Osteocyte (in vitro differentiated cells): ENCODE data around the gene CCDC102A. TPM values are rescaled to one million over a fixed set of nuclear protein-coding genes. Genes with fewer than 3 reads are reported as not detected.

Experiments used
- DNase-seq: peaks from one replicate; pipeline ENCODE4 v3.0.0; 2021; ENCODE audit warnings: mixed read lengths; ENCODE audit not compliant: unreplicated experiment; ENCODE audit errors: extremely low spot score
- H3K27ac Mint-ChIP-seq: one replicate; pipeline ENCODE4 v1.8.0; 2021; ENCODE audit warnings: mild to moderate bottlenecking, mixed read lengths; ENCODE audit not compliant: unreplicated experiment
- H3K27me3 Mint-ChIP-seq: one replicate; pipeline ENCODE4 v1.8.0; 2021; ENCODE audit warnings: mixed read lengths; ENCODE audit not compliant: unreplicated experiment
- H3K36me3 Mint-ChIP-seq: one replicate; pipeline ENCODE4 v1.8.0; 2021; ENCODE audit warnings: mixed read lengths; ENCODE audit not compliant: unreplicated experiment
- H3K4me1 Mint-ChIP-seq: one replicate; pipeline ENCODE4 v1.8.0; 2021; ENCODE audit warnings: mixed read lengths; ENCODE audit not compliant: unreplicated experiment
- H3K4me3 Mint-ChIP-seq: one replicate; pipeline ENCODE4 v1.8.0; 2021; ENCODE audit warnings: mild to moderate bottlenecking, moderate library complexity, mixed read lengths; ENCODE audit not compliant: unreplicated experiment
- H3K9me3 Mint-ChIP-seq: one replicate; pipeline ENCODE4 v1.8.0; 2021; ENCODE audit warnings: mixed read lengths; ENCODE audit not compliant: unreplicated experiment
- CTCF ChIP-seq: fragments of 200-600 bp; sonication (generic); IDR thresholded peaks from 2 replicates; pipeline ENCODE4 v1.5.0; 2021; ENCODE audit warnings: antibody characterized with exemption, mild to moderate bottlenecking, moderate library complexity
- total RNA-seq: library from RNA; stranded (reverse); gene quantifications from 2 replicates; pipeline ENCODE4 v1.2.1, GENCODE V29; 2021

Gene CCDC102A
- total RNA-seq, 1 donor from 2014 or later: 17.2 TPM

GRCh38 chr16:57577691-57578224, 41.4 kb upstream of the CCDC102A start:
- DNase-seq: peak; percentile 81
- H3K4me1 Mint-ChIP-seq: peaks cover 6% of the 10 kb centered on the region
- no peak overlapping the region for H3K4me3 Mint-ChIP-seq
- H3K36me3 Mint-ChIP-seq: no peaks in the 10 kb centered on the region
- no peak overlapping the region for H3K27ac Mint-ChIP-seq
- peaks cover 17% of the 10 kb centered on the region for H3K27me3 Mint-ChIP-seq
- TF ChIP-seq CTCF: no peak
- H3K9me3 Mint-ChIP-seq: no peaks in the 10 kb centered on the region

- Mint-ChIP-seq H3K9me3 (no peaks in the 10 kb centered on the region), H3K36me3 (no peaks in the 10 kb centered on the region), H3K27ac (no peak overlapping the region), H3K4me1 (peaks cover 6% of the 10 kb centered on the region), H3K27me3 (peaks cover 16% of the 10 kb centered on the region), H3K4me3 (no peak overlapping the region)
- peak; percentile 78 for DNase-seq
- TF ChIP-seq CTCF: no peak
Observed at GRCh38 chr16:57577214-57577613, 40.8 kb upstream of the CCDC102A start.

GRCh38 chr16:57576429-57576870, 40.1 kb upstream of the CCDC102A start:
- Mint-ChIP-seq H3K4me3 (no peak overlapping the region), H3K27ac (no peak overlapping the region), H3K36me3 (no peaks in the 10 kb centered on the region), H3K4me1 (peaks cover 3% of the 10 kb centered on the region), H3K27me3 (peaks cover 13% of the 10 kb centered on the region), H3K9me3 (no peaks in the 10 kb centered on the region)
- peak; percentile 97 for TF ChIP-seq CTCF
- peak; percentile 89 for DNase-seq

GRCh38 chr16:57575468-57576277, 39.3 kb upstream of the CCDC102A start:
- H3K4me3 Mint-ChIP-seq: no peak overlapping the region
- H3K9me3 Mint-ChIP-seq: no peaks in the 10 kb centered on the region
- no peaks in the 10 kb centered on the region for H3K36me3 Mint-ChIP-seq
- H3K27me3 Mint-ChIP-seq: peaks cover 13% of the 10 kb centered on the region
- no peak overlapping the region for H3K27ac Mint-ChIP-seq
- peak; percentile 77 for DNase-seq
- H3K4me1 Mint-ChIP-seq: peaks cover 3% of the 10 kb centered on the region
- no peak for TF ChIP-seq CTCF
